ENCODE results near the gene SLC22A31. TPM values are rescaled to one million over a fixed set of nuclear protein-coding genes. Genes with fewer than 3 reads are reported as not detected.

Gene SLC22A31
- total and polyA plus RNA-seq, 2 experiments from 2014 or later, result 2.1 to 13.8 TPM

DNA sequence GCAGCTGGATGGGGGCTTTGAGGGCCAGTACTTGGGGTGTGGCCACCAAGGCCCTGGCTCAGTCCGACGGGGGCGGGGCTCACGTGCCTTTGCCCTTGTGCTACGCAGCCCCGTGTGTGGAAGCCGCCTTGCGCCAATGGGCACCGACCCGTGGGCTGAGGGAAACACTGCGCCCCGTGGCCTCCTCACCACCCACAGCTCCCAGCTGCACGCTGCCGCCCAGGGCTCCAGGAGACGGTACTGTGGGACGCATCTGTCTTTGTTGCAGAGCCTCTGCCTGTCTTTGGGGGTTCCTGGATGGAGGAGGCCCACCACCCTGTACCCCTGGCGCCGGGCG lies 21.2 kb downstream of the SLC22A31 start:
- Histone ChIP-seq H3K36me3 (ENCODE audit: insufficient read depth) (no peaks in the 10 kb centered on the region), H3K27ac (ENCODE audit: low read depth) (no peak overlapping the region), H3K9me2 (ENCODE audit: insufficient read depth) (no peaks in the 10 kb centered on the region), H2AFZ (no peak overlapping the region), H3F3A (replicated peaks; ENCODE audit: low read depth) (no peaks in the 10 kb centered on the region), H3K4me2 (no peak overlapping the region), H3K27me3 (ENCODE audit: insufficient read depth) (no peaks in the 10 kb centered on the region), H4K20me1 (replicated peaks; ENCODE audit: insufficient read depth) (no peaks in the 10 kb centered on the region), H3K4me3 (no peak overlapping the region), H3K4me1 (ENCODE audit: insufficient read depth) (no peaks in the 10 kb centered on the region), H3K79me2 (replicated peaks; ENCODE audit: insufficient read depth) (no peaks in the 10 kb centered on the region)
- no peak overlapping the region for H3K4me3 Mint-ChIP-seq
- peaks cover 6% of the 10 kb centered on the region for H3K27me3 Mint-ChIP-seq (ENCODE audit: insufficient read depth, low read depth, poor library complexity)
- peaks cover 3% of the 10 kb centered on the region for H3K4me1 Mint-ChIP-seq
- DNase-seq (ENCODE audit: low spot score) (no peak), ATAC-seq (no peak; the same call in 2 of the 3 replicates)
- H3K27ac Mint-ChIP-seq, result no peak overlapping the region
- H3K36me3 Mint-ChIP-seq (ENCODE audit: low read depth), result no peaks in the 10 kb centered on the region
- TF ChIP-seq POLR2AphosphoS5 (IDR thresholded peaks at IDR 0.05; ENCODE audit: low read depth), result no peak
- TF ChIP-seq, protein P1, sequence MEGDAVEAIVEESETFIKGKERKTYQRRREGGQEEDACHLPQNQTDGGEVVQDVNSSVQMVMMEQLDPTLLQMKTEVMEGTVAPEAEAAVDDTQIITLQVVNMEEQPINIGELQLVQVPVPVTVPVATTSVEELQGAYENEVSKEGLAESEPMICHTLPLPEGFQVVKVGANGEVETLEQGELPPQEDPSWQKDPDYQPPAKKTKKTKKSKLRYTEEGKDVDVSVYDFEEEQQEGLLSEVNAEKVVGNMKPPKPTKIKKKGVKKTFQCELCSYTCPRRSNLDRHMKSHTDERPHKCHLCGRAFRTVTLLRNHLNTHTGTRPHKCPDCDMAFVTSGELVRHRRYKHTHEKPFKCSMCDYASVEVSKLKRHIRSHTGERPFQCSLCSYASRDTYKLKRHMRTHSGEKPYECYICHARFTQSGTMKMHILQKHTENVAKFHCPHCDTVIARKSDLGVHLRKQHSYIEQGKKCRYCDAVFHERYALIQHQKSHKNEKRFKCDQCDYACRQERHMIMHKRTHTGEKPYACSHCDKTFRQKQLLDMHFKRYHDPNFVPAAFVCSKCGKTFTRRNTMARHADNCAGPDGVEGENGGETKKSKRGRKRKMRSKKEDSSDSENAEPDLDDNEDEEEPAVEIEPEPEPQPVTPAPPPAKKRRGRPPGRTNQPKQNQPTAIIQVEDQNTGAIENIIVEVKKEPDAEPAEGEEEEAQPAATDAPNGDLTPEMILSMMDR (conservative IDR thresholded peaks at IDR 0.05; ENCODE audit: low read depth in 2 of 2), result no peak
- TF ChIP-seq, protein P2, sequence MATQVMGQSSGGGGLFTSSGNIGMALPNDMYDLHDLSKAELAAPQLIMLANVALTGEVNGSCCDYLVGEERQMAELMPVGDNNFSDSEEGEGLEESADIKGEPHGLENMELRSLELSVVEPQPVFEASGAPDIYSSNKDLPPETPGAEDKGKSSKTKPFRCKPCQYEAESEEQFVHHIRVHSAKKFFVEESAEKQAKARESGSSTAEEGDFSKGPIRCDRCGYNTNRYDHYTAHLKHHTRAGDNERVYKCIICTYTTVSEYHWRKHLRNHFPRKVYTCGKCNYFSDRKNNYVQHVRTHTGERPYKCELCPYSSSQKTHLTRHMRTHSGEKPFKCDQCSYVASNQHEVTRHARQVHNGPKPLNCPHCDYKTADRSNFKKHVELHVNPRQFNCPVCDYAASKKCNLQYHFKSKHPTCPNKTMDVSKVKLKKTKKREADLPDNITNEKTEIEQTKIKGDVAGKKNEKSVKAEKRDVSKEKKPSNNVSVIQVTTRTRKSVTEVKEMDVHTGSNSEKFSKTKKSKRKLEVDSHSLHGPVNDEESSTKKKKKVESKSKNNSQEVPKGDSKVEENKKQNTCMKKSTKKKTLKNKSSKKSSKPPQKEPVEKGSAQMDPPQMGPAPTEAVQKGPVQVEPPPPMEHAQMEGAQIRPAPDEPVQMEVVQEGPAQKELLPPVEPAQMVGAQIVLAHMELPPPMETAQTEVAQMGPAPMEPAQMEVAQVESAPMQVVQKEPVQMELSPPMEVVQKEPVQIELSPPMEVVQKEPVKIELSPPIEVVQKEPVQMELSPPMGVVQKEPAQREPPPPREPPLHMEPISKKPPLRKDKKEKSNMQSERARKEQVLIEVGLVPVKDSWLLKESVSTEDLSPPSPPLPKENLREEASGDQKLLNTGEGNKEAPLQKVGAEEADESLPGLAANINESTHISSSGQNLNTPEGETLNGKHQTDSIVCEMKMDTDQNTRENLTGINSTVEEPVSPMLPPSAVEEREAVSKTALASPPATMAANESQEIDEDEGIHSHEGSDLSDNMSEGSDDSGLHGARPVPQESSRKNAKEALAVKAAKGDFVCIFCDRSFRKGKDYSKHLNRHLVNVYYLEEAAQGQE (IDR thresholded peaks at IDR 0.05; ENCODE audit: unreplicated experiment), result no peak
- TF ChIP-seq, protein P3, sequence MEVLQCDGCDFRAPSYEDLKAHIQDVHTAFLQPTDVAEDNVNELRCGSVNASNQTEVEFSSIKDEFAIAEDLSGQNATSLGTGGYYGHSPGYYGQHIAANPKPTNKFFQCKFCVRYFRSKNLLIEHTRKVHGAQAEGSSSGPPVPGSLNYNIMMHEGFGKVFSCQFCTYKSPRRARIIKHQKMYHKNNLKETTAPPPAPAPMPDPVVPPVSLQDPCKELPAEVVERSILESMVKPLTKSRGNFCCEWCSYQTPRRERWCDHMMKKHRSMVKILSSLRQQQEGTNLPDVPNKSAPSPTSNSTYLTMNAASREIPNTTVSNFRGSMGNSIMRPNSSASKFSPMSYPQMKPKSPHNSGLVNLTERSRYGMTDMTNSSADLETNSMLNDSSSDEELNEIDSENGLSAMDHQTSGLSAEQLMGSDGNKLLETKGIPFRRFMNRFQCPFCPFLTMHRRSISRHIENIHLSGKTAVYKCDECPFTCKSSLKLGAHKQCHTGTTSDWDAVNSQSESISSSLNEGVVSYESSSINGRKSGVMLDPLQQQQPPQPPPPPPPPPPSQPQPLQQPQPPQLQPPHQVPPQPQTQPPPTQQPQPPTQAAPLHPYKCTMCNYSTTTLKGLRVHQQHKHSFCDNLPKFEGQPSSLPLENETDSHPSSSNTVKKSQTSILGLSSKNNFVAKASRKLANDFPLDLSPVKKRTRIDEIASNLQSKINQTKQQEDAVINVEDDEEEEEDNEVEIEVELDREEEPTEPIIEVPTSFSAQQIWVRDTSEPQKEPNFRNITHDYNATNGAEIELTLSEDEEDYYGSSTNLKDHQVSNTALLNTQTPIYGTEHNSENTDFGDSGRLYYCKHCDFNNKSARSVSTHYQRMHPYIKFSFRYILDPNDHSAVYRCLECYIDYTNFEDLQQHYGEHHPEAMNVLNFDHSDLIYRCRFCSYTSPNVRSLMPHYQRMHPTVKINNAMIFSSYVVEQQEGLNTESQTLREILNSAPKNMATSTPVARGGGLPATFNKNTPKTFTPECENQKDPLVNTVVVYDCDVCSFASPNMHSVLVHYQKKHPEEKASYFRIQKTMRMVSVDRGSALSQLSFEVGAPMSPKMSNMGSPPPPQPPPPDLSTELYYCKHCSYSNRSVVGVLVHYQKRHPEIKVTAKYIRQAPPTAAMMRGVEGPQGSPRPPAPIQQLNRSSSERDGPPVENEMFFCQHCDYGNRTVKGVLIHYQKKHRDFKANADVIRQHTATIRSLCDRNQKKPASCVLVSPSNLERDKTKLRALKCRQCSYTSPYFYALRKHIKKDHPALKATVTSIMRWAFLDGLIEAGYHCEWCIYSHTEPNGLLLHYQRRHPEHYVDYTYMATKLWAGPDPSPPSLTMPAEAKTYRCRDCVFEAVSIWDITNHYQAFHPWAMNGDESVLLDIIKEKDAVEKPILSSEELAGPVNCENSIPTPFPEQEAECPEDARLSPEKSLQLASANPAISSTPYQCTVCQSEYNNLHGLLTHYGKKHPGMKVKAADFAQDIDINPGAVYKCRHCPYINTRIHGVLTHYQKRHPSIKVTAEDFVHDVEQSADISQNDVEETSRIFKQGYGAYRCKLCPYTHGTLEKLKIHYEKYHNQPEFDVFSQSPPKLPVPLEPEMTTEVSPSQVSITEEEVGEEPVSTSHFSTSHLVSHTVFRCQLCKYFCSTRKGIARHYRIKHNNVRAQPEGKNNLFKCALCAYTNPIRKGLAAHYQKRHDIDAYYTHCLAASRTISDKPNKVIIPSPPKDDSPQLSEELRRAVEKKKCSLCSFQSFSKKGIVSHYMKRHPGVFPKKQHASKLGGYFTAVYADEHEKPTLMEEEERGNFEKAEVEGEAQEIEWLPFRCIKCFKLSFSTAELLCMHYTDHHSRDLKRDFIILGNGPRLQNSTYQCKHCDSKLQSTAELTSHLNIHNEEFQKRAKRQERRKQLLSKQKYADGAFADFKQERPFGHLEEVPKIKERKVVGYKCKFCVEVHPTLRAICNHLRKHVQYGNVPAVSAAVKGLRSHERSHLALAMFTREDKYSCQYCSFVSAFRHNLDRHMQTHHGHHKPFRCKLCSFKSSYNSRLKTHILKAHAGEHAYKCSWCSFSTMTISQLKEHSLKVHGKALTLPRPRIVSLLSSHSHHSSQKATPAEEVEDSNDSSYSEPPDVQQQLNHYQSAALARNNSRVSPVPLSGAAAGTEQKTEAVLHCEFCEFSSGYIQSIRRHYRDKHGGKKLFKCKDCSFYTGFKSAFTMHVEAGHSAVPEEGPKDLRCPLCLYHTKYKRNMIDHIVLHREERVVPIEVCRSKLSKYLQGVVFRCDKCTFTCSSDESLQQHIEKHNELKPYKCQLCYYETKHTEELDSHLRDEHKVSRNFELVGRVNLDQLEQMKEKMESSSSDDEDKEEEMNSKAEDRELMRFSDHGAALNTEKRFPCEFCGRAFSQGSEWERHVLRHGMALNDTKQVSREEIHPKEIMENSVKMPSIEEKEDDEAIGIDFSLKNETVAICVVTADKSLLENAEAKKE (CRISPR knock-in tag; IDR thresholded peaks at IDR 0.05), result no peak
- H3K9me3 Mint-ChIP-seq, result no peaks in the 10 kb centered on the region

All from GM23338 (cell line).